Right ventricle myocardium superior (tissue), 1 donor: ENCODE measurements around the gene UBXN4. TPM values are rescaled to one million over a fixed set of nuclear protein-coding genes. Genes with fewer than 3 reads are reported as not detected.

ENCODE experiments used
- ATAC-seq: fragments of 200-7000 bp; cut with Tn5 transposase; one replicate; pipeline ENCODE4 v1.9.1; 2020; ENCODE audit warnings: mild to moderate bottlenecking; ENCODE audit not compliant: poor library complexity
- DNase-seq: peaks from one replicate; pipeline ENCODE4 v3.0.0-alpha.2; 2020
- intact Hi-C: fragments of 100-400 bp; cut with DNase I; formaldehyde crosslinking; loops from one replicate; pipeline ENCODE4 v1.11.2; 2022
- total RNA-seq: library from RNA; stranded (reverse); fragmentation: NEBNext Ultra II Directional; extraction: Animal tissue kit (Norgen Biotek cat#: 25700); gene quantifications from one replicate; pipeline ENCODE4 v1.2.1, GENCODE V29; 2021
- donor health status: DM: no; HTN: yes; CAD: no; lungs with severe emphysema.

Gene UBXN4
- total RNA-seq, 1 donor from 2014 or later = 62.0 TPM

DNA sequence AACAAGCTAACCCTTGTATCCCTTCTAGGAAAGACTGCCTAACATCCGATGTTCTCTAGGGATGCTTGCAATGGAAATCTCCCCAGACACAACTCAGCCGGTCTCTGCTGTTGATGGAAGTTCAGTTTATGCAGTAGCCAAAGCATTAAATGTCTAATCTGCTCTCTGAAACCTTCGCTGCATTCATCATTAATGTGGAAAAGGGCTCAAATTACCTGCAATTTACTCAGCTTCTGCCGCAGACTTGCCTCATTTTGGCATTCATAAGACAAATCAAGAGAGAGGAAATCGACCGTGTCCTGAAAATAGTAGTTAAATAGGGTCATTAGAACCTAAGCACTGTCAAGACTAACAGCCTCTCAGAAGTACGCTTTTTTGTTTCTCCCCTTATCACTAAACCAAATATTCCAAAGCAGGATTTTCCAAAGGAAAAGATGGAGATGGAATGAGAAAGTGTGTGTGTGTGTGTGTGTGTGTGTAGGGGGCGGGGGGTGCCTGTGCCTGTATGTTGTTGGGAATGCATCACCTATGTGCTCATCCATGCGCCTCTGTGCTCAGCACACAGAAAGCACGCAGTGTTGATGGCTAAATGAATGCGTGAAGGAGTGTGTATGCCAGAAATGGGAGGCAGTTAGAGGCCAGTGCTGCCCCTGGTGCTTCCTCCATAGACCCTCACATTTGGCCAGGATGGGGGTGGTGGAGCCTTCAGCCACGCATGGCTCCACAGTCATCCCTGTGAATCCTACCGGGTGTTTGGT lies 87.9 kb downstream of the UBXN4 start:
- ATAC-seq (no peak), DNase-seq (no peak)

DNA sequence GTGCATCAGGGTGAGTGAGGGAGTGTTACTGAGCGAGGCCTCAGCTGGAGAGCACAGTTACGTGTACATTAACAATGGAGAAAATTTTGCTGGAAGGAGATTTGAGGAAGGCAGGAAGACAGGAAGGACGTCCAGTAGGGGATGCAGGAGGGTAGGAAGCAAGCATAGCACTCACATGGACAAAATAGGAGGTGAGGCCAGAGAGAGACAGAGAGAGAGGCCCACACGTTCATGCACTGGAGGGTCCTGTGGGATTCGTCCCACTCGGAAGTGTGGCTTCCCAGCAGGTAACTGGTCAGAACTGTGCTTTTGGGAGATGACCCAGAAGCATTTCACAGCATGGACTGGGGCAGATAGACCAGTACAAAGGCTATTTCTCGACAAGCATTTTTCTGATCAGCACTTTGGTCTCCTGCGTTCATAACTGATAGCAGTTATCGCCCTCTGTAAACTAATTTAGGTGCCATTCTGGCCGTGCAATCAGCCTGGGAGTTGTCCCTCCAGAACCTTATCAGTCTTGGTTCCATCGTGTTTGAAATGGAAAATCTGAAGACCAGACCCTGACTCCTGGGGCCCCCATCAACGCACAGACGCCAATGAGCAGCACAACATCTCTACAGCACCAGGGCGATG lies 89.6 kb downstream of the UBXN4 start:
- DNase-seq = no peak
- intact Hi-C loops = no loop called here
- no peak for ATAC-seq

More for the DNA sequence above, 87.9 kb downstream of the UBXN4 start:
- intact Hi-C loops = no loop called here

DNA sequence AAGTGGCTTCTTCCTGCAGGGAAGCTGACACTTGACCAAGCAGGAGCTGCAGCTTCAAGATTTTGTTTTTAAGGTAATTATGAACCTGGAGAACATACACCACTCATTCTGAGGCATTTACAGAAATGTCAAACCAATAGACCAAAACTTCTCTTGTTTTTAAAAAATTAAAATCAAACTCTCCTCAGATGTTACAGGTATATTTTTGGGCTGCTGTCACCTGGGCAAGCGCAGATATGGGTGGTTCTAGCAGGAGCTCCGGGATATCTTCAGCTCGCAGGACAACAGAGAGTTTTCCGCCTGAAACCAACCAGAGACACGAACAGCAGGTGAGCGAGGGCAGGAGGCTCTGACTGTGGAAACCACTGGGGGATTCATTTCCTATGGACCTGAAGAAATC lies 91.2 kb downstream of the UBXN4 start:
- intact Hi-C loops = no loop called here

More for the DNA sequence above, 91.2 kb downstream of the UBXN4 start:
- ATAC-seq (no peak), DNase-seq (no peak)

Other genes starting within 250 kb of the UBXN4 start
- 1.7 TPM for gene ZRANB3, start 210.6 kb upstream of the UBXN4 start, total RNA-seq
- 12.5 TPM for gene R3HDM1, start 210.4 kb upstream of the UBXN4 start, total RNA-seq
- not detected for gene LCT, start 95.3 kb downstream of the UBXN4 start, total RNA-seq
- 4.0 TPM for gene MCM6, start 134.6 kb downstream of the UBXN4 start, total RNA-seq
- 62.8 TPM for gene DARS1, start 243.8 kb downstream of the UBXN4 start, total RNA-seq